NCI-H1092 (cell line): ENCODE measurements around the gene IGSF21.
A peak's percentile ranks its signal among the peaks of the same experiment; 100 is the strongest.

ENCODE experiments used
- DNase-seq: peaks from one replicate; lab custom pipeline; 2025; lab: John Stamatoyannopoulos, UW

Gene IGSF21

DNA sequence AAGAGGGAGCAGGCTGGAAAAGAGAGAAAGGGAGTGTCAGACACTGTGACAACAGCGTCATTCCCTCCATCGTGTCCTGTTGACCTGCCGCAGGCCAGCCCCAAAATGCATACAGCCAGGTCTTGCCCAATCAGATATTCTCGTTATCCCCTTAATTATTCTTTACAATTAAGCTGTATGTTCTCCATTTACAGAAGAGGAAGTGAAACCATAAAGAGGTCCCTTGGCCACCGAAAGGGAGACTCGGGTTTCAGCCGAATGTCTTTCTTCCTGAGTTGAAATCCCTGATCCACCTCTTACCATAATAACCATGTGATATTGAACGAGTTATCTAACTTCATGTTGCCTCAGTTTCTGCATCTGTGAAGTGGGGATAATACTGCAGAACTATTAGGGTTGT, 70.5 kb downstream of the IGSF21 start:
- no peak for DNase-seq

DNA sequence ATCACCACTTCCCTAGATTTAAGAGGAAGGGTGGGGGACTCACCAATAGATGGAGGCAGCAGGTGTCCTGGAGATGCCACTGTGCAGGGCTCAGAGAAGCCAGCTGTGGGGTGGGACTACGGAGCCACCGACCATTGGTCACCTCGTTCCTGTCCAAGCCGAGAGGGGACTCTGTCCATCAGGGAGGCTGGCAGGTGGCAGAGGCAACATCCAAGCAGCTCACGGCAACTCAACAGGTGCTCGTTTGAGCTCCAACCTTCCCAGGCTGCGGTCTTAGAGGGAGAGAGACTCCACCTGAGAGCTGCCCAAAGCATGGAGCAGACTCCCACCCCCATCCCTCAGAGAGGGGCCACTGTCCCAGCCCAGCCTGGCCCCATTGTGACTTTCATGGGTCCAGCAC, 71.4 kb downstream of the IGSF21 start:
- no peak for DNase-seq

DNA sequence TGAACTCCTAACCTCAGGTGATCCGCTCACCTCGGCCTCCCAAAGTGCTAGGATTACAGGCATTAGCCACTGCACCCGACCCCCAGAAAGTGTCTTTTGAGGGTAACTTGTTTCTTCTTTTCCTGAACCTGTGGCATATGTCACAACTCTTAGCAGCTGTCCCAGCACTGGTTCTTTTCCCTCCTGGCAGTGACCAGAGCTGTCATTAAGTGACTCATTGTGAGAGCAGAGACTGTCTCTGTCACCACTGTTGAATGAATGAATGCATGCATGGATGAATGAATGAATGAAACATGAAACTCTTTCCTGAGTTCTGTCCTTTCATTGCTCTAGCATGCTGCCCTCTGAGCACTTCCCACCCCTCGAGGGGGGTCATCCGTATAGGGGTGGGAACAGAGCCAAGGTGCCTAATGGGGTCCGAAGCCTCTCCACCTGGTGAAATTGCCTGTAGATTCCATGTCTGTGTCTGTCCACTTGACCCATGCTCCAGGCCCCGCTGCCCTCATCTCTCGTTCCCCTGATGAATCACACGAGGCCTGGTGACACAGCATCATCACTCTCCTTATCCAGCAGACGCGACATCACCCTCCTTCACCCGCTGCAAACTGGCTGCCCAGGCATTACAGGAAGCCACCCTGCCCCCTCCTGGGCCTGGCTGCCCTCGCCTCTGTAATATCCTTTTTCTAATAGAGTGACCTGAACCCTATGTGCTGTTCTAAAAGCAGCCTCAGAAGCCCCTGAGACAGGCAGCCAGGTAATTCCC, 75.0 kb downstream of the IGSF21 start:
- peak; percentile 15 for DNase-seq

DNA sequence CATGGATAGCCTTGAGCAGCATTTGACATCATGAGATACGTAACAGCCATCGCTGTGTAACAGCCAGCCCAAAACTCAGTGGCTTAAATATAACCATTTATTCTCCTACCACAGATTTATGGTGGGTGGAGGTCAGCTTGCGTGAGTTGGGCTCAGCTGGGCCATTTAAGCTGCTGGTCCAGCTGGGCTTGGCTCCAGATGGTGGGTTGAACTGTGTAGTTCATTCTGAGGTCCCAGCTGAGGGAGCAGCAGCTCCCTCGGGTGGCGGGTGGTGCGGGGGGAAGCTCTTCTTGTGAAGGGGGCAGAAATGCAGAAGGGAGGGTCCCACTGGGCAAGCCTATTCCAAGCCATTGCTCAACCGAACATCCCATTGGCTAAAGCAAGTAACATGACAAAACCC, 75.9 kb downstream of the IGSF21 start:
- DNase-seq: no peak

DNA sequence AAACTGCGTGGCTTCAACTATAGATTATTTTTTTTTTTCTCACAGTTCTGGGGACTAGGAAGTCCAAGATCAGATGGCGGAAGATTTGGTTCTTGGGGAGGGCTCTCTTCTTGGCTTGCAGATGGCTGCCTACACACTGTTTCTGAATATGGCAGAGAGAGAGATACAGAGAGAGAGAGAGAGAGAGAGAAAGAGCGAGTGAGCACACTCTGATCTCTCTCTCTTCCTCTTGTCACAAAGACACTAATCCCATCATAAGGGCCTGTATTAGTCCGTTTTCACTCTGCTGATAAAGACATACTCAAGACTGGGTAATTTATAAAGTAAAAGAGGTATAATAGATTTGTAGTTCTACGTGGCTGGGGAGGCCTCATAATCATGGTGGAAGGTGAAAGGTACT, 79.5 kb downstream of the IGSF21 start:
- DNase-seq: no peak

DNA sequence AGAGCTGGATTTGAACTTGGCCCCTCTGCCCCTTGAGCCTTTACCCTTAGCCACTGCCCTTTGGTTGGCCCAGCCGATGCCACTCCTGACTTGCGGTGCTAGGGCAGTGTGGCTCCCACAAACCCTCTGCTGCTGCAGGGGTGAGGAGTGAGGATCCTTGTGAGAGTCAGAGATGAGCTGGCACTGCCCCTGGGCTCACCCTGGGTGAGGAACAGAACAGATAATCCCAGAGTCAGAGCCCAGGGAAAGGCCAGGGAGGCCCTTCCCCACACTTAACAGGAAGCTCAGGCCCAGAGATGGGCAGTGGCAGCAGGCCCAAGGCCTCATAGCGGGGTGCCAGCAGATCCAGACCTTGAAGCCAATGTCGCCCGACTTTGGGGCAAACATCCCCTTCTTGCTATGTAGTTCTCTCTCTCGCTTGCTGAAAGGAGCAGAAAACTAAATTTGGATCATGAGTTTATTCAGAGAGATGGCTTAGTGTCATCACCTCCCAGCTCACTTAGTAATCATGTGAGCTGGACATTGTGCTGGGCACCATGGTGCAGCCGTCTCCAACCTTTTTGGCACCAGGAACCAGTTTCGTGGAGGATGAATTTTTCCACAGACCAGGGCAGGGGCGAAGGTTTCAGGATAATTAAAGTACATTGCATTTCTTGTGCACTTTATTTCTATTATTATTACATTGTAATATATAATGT, 81.4 kb downstream of the IGSF21 start:
- DNase-seq: no peak

DNA sequence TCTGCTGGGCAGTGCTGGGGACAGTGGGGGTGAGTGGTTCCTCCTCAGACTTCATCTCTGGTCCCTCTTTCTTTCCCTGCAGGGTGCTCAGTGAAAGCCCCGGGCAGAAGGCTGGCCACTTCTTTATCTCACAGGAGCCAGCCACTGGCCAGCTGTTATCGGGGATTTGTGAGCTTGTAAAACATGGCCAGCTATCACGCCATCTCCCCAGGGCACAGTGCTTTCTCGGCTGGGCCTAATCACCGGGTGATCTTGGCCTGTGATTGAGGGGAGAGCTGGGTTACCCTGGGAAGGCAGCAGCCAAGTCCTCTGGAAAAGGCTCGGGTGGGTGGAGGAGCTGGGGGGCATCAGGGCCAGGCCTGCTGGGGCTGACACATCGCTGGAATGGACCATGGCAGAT, 83.0 kb downstream of the IGSF21 start:
- DNase-seq: no peak

DNA sequence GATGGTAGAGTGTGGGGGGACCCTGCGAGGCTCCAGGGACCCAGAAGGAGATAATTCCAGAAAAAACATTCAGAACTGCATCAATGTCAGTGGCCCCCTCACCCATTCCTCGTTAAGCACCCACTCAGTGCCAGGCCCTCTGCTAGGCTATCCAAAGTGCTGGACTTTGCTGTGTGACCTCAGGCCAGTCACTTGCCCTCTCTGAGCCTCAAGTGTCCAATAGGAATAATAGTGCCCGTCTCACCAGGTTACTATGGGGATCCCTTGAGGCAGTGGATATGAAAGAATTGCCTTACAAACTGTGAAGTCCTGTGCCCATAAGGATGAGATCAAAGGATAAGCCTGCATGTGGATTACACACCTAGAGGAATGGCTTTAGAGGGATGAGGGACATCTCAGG, 83.4 kb downstream of the IGSF21 start:
- no peak for DNase-seq

DNA sequence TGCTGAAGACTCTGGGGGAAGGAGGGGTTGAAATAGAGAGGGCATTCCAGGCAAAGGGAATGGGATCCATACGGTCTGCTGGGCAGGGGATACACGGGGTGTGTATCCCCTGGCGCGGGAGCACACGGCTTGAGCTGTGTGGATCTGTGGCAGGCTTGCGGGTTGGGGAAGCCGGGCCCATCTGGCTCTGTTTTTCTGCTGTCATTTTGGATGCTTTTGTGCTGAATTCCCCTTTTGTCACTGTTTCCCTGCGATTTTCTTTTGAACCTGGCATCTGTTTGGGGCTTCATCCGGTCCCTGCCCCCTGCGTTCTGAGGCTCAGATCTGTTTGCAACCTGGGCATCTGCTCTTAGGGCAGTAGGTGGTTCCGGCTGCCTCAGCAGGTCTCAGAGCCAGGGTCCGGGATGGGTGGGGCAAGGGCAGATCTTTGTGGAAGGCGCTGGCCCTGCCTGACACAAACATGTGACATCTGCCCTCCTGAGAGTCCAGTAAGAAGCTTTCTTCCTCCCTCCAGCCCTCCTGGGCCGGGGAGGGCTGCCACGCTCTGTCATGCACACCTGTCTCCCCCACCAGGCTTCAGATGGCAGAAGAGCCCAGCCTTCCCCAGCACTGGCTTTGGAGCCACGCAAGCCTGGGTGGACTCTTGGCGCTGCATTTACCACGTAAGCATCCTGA, 84.0 kb downstream of the IGSF21 start:
- DNase-seq: no peak

DNA sequence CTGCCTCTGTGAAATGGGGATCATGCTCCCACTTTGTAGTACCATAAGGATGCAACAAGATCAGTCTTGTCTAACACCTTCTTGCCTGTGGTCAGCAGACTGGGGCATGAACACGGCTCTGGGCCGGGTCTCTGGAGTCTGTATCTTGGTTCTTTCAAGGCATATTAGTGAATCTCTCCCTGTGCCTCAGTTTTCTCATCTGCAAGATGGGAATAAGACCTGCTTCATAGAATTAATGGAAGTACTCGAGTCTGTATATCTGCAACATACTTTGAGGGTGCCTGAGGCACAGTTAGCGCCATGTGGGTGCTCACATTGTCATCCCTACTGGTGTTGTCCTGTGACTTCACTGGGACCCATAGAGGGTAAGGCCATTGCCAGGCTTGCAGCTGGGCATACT, 84.6 kb downstream of the IGSF21 start:
- DNase-seq: no peak

DNA sequence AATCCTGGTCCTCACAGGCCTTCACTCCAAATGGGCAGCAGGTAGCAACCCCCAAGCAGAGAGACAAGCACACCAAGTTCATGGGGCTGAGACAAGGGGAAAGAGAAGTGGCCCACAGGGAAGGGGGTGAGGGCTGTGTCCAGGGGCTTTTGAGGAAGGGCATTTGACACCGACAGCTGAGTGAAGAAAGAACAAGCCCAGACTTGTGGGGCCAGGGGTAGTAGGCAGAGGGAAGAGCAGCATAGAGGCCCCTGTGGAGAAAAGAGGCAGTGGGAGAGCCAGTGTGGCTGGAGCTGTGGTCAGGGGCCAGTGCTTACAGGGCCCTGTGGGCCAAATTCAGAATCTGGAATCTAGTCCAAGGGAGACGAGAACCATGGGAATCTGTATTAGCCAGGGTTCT, 85.4 kb downstream of the IGSF21 start:
- no peak for DNase-seq

DNA sequence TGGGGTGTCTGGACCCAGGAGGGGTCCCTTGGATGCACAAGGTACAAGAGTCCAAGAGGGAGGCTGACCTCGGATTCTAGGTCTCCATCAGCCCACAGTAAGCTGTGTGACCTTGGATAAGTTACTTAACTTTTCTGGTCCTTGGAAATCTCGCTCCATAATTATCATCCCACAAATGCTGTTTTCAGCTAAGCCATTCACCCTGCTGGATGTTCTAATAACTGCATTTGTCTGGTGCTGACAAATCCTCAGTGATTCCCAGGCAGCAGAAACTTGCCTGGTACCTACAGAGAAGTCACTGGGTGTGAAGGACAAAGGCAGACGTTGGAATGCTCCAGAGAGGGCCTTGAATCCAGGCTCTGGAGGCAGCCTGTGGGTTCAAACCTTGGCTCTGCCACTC, 89.7 kb downstream of the IGSF21 start:
- no peak for DNase-seq

DNA sequence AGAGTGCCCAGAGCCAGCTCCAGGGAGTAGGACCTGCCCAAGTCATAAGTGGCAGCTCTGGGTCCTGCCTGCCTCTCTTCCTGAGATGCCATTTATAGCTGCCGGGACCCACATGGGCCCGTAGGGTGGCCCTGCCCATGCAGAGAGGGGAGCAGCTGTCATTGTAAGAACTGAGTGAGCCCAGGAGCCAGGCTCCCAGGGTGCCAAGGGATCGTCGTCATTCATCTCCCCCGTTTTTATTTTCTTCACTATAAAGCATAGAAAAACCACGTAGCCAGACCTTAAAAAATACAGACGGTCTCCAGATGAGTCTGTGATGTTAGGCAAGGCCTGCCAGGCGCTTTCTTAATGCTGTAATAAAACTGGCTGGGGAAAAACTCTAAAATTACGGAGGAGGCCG, 90.7 kb downstream of the IGSF21 start:
- DNase-seq: no peak

DNA sequence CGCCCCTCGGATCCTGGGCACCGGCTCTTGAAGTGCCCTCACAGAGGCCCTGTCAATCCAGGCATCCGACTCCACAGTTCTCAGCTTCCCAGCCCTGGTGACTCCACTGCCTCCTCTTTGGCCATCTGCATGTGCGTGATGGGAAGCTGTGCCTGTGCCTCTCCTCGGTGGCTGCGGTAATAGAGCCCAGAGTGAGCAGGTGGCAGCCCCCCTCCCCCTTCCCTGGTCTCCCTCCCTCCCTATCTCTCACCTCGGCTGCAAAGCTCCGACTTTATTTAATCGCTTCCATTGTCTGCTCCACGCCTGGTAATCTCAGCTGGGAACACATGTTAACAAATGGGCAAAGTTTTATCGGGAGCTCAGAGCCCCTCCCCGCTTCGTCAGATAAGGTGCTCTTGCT, 91.9 kb downstream of the IGSF21 start:
- peak; percentile 70 for DNase-seq

DNA sequence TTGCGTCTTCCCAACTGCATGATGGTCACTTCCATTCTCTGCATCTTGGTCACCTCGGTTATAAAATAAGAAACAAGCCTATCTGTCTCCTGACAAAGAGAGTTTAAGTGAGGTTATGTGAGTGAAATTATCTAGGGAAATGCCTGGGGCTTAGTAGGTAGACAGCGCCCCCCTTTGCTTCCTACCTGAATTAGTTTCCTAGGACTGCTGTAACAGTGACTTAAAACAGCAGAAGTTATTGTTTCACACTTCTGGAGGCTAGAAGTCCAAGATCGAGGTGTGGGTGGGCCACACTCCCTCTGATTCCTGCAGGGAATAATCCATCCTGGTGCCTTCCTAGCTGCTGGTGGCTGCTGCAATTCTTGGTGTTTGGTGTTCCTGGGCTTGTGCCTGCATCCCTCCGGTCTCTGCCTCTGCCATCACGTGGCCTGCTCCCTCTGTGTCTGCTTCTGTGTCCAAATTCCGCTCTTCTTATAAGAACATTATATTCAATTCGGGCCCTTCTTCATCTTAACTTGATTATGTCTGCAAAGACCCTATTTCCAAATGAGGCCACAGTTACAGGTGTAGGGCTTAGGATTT, 92.6 kb downstream of the IGSF21 start:
- no peak for DNase-seq

DNA sequence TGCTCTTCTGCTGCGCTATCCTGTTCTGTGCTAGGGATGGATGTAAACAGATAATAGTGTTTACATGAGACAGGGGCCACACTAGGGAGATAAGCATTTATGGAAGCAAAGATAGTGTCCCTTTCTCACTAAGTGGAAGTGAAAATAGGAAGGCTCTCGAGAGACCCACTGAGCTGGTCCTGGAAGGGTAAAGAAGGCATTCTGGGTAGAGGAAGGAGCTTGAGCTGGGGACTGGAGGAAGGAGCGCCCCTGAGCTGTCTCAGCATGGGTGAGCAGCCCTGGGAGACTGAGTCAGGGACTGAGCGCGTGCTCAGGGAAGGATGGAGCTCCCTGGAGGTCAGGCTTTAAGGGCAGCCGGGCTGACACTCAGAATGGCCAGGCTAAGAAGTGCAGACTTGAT, 93.3 kb downstream of the IGSF21 start:
- DNase-seq: no peak

DNA sequence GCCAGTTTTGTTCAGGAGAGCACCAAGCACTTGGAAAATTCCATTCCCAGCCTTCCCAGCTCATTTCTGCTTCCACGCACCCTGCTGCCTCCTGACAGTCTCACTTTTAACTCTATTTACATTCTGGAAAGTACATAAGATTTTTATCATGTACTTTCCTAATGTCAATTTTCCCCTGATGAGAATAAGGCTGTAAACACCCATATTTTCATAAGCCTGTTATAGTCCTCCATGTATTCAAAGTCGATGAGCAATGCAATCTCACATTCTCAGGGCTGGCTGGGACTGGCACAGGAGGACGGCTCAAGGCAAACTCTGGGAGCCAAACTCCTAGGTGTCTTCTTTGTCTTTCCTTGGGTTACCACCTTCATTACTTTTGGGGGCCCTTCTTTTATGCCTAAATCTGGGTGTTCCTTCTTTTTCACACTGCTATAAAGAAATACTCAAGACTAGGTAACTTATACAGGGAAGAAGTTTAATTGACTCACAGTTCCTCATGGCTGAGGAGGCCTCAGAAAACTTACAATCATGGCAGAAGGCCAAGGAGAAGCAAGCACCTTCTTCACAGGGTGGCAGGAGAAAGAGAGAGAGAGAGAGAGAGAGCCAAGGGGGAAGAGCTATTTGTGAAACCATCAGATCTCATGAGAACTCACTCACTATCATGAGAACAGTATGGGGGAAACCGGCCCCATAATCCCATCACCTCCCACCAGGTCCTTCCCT, 94.6 kb downstream of the IGSF21 start:
- no peak for DNase-seq

DNA sequence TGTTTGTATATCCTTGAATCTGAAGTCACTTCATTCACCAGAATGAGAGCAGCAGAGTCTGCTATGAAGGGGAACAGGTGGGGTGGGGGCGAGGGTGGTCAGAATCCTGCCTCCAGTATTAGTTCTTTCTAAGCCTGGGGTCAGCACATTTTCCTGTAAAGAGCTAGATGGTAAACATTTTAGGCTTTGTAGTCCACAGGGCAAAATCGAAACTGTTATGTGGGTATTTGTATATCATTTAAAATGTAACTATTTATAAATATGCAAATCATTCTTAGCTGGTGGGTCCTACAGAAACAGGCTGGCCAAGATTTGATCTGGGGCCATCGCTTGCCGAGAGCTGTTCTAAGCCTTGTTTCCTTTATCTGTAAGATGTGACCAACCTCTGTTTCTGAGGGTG, 96.0 kb downstream of the IGSF21 start:
- DNase-seq: no peak

DNA sequence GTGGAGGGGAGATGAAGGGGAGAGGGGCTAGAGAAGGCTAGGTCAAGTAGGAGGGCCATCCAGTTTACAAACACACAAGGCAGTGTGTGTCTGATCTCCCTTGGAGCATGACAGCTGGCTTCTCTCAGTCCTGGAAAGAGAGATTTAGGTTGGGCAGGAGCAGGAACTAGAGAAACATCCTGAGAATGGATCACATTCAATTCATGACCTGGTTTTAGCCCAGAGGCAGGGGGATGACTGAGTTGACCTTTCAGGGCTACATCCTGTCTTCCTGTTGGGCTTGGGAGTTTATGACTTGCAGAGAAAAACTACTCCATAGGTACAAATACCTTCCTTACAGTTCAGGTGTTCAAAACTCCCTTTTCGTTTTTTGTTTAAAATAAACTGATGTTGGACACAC, 97.0 kb downstream of the IGSF21 start:
- DNase-seq: no peak

DNA sequence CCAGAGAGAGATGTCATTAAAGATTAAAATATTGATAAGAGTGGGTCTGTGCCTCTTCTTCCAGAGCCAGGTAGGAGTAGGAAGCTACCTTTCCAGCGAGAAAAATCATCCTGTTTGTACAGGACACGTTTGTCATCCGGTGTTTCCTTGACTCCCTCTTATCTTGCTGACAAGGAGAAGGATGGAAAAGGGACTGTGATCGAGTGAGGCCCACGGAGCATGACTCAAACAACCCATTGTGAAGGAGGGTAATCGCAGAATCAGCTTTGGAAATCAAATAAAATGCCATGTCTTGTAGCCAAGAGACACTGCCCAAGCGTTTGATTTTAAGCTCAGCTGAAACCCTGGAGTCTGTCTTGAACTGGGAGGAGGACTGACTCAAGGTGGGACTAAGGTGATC, 97.7 kb downstream of the IGSF21 start:
- no peak for DNase-seq

DNA sequence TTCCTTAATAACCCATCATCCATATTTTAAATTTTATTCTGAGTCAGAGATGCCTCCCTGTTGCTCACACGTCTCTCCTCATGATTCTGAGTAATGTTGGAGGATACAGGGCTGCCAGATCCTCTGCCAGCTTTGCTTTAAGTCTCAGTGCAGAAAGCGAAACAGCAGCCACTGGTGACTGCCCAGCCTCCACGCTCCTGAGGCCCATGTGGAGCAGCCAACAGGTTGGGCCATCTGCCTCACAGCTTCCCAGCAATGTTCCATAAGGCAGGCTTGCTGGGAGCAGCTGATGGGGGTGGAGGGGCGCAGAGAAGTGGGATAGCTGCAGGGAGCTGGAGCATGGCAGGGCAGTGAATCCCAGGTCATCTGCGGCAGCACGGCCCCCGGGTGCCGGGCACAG, 104.2 kb downstream of the IGSF21 start:
- DNase-seq: no peak

DNA sequence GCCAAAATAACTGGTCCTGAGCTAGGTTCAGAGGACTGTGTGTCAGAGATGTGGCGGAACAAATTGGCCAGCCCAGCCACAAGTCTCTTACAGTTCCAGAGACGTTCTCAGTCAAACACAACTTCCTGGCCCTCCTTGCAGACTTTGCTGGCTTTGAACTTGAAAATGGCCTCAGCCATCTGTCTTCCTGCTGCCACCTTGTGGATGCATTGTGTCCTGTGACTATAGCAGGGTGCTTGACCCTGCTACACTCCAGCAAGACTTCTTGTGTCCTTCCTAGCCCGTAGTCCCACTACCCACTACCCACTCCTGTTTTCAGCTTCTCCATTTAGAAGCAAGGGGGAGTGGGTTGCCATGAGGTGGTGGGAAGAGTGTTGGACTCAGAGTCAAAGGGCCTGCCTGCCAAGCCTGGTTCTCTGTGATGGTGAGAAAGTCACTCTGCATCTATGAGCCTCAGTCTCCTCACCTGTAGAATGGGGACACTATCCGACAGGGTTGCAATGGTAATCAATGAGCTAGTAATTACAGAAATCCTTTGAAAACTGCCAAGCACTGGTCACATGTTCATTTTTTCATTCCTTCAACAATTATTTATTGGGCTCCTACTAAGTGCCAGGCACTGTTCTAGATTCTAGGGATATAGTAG, 109.9 kb downstream of the IGSF21 start:
- DNase-seq: peak; percentile 30
